ENCODE data around the gene ZC3H18.

The ZC3H18 gene

DNA sequence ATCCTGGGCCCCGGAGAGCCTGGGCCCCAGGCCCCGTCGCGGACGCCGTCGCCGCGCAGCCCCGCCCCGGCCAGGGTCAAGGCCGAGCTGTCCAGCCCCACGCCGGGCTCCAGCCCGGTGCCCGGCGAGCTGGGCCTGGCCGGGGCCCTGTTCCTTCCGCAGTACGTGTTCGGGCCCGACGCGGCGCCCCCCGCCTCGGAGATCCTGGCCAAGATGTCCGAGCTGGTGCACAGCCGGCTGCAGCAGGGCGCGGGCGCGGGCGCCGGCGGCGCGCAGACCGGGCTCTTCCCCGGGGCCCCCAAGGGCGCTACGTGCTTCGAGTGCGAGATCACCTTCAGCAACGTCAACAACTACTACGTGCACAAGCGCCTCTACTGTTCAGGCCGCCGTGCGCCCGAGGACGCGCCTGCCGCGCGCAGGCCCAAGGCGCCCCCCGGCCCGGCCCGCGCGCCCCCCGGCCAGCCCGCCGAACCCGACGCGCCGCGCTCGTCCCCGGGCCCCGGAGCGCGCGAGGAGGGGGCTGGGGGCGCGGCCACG, 36.8 kb upstream of the ZC3H18 start:
- no peak for DNase-seq

DNA sequence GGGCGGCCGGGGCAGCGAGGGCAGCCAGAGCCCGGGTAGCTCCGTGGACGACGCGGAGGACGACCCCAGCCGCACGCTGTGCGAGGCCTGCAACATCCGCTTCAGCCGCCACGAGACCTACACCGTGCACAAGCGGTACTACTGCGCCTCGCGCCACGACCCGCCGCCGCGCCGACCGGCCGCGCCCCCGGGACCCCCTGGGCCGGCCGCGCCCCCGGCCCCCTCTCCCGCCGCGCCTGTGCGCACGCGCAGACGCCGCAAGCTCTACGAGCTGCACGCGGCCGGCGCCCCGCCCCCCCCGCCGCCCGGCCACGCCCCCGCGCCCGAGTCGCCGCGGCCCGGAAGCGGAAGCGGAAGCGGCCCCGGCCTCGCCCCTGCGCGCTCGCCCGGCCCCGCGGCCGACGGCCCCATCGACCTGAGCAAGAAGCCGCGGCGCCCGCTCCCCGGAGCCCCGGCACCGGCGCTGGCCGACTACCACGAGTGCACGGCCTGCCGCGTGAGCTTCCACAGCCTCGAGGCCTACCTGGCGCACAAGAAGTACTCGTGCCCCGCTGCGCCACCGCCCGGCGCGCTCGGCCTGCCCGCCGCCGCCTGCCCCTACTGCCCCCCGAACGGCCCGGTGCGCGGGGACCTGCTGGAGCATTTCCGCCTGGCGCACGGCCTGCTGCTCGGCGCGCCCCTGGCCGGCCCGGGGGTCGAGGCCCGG, 36.1 kb upstream of the ZC3H18 start:
- DNase-seq = peak; percentile 81 to 83

- DNase-seq = peak; percentile 35 to 42
Observed at GRCh38 chr16:88534638-88535190, 35.5 kb upstream of the ZC3H18 start.

DNA sequence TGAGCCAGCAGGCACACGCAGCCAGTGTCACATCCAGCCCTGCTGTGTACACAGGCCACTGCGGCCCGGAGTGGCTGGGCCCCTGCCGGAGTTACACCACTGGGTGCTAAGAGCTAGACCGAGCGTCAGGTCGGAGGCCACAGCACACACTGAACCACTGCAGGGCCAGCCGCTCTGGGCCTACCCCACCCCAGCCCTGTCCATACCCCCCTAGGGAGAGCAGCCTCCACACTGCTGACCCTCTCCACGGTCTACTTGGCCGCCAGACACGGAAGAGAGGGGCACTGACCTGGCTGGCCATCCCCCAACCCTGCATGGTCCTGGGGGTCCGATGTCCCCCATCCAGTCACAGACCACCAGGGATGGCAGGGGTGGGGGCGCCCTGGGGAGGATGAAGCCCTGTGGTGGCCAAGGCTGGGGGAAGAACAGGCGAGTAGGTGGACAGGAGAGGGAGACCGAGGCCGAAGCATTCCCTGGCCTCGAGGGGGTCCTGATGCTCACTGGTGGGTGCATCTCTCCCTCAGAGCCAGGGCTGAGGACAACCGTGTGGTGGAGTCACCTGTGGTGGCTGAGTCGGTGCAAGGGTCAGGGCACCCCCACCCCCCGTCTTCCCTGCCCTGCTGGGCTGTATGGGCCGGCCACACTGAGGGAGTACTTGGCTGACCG, 34.9 kb upstream of the ZC3H18 start:
- DNase-seq = no peak

GRCh38 chr16:88535857-88536222, 34.4 kb upstream of the ZC3H18 start:
- DNase-seq = no peak

GRCh38 chr16:88536510-88536909, 33.7 kb upstream of the ZC3H18 start:
- DNase-seq = no peak

- no peak for DNase-seq
Observed at GRCh38 chr16:88536971-88537751, 33.0 kb upstream of the ZC3H18 start.

DNA sequence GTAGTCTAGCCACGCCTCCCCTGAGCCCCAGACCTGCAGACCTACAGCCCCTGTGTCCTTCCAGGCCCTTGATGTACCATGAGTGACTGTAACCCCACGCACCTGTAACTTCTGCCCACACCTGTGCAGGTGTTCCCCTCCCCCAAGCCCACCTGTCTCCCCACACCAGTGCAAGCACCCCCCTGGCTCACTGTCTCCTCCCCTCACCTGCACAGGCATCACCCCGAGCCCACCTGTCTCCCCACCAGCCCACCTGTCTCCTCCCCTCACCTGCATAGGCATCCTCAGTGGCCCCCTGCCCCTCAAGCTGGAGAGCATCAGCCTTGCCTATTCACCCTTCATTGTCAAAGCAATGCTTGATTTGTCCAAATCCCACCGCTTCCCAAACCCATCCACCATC, 32.3 kb upstream of the ZC3H18 start:
- no peak for DNase-seq

DNA sequence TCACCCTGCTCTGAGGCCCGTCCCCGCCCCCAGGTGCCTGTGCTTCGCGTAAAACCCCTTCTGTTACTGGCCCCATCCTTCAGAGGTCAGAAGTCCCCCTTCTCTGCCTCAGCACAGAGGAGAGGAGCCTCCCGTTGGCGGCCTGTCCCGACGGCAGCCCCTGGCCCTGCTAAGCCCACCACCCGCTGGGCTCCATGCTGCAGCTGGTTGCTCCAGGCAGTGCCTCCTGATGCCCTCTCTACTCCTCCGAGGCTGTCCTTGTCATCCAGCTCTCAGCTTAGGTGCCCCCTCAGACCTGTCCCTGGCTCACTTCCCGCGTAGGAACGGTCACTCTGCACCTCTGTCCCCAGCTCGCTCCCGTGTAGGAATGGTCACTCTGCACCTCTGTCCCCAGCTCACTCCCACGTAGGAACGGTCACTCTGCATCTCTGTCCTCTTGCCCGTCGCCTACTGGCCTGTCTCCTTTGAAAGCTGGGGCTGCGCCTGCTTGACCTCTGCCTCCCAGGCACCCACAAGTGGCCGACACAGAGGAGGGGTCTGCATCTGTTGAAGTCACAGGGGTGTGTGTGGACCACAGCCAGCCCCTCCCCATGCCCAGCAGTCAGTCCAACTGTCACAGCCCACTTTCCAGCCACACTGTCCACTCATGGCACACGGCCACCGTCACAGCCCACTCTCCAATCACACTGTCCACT, 31.7 kb upstream of the ZC3H18 start:
- DNase-seq = no peak

DNA sequence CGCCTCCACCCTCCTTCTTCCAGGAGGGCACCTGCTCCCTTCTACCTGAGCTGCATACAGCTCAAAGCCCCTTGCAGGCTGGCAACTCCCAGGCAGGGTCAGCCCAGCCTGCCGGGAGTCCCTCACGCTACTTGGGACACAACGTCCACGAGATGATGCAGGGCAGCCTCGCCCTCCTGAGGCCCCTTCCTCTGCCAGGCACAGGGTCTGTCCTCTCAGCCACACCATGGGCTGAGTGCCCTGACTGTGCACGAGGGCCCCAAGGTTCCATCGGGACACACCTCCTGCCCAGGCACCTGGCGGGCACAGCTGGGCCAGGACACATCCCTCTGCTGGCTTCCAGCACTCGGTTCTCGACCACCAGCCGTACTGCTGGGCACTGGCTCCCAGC, 30.9 kb upstream of the ZC3H18 start:
- no peak for DNase-seq

GRCh38 chr16:88539652-88540345, 30.4 kb upstream of the ZC3H18 start:
- no peak for DNase-seq

DNA sequence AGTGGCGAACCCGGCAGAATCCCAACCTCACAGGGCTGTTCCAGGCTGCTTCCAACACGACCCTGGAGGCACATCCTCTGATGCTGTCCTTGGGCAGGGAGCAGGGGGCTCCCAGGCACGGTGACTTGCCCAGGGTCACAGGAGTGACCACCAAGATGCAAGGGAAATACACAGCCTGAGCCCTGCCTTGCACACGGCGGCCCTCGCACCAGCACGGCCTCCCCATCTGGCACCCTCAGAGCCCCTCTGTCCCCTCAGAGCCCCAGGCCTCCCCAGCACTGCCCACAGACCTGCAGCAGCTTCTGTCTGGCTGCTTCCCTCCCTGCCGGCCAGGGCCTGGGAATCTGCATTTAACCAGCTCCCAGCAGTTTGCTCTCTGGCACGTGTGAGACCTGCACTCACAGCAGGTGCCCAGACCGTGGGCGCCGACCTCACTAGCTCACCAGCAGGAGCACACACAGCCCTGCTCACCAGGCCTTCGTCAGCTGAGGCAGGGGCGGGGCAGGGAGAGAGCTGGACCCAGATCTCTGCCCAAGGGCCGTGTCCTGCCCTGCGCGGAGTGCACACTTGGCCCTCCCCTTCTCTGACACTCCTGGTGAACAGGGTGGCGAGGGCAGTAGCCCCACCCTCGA, 29.7 kb upstream of the ZC3H18 start:
- DNase-seq = no peak

GRCh38 chr16:88541831-88542616, 28.2 kb upstream of the ZC3H18 start:
- DNase-seq = no peak

DNA sequence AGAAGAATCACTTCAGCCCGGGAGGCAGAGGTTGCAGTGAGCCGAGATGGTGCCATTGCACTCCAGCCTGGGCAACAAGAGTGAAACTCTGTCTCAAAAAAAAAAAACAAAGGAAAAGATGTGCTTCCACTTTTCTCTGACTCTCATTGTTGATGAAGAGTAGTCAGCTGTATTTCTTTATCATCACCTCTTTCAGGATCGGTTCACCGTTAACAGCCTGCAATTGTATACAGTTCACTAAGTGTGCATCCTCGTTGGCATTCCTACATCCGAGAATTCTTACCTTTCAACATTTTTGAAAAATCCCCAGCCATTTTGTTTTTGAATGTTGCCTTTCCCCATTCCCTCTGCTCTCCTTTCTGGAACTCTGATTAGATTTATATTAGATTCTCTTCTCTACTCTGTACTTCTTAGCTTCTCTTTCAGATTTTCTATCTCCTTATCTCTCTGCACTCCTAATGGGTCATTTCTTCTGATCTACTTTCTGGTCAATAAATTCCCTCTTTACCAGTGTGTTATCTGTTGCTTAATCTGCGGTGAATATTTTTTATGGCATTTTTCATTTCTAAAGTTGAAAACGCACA, 26.9 kb upstream of the ZC3H18 start:
- no peak for DNase-seq

GRCh38 chr16:88545781-88546180, 24.4 kb upstream of the ZC3H18 start:
- DNase-seq = no peak

GRCh38 chr16:88548131-88548874, 21.9 kb upstream of the ZC3H18 start:
- DNase-seq = no peak

GRCh38 chr16:88548985-88549384, 21.2 kb upstream of the ZC3H18 start:
- no peak for DNase-seq

GRCh38 chr16:88549671-88550245, 20.4 kb upstream of the ZC3H18 start:
- DNase-seq = no peak

DNA sequence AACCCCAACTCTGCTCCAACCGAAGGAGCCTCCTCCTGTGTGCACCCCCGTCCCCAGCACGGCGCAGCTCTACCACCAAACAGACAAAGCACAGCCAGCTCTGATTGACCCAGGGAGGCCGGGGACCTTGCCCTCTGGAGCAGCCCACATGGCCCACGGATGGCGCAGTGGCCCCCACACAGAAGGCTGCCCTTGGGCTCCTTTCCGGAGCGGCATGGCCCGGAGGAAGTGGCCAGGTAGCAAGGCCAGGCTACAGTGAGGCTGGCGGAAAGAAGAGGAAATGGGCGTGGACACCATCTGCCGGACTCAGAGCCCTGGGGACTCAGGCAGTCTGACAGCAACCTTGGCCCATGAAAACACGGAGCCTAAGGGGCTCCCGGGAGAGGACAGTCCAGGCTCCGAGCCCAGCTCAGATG, 19.9 kb upstream of the ZC3H18 start:
- DNase-seq = no peak
